Neural cell (in vitro differentiated cells): ENCODE data around the gene TREM1. TPM values are rescaled to one million over a fixed set of nuclear protein-coding genes. Genes with fewer than 3 reads are reported as not detected.

ENCODE experiments used
- H2AFZ ChIP-seq: fragments of 200-600, 300-800 bp; sonication (generic), shearing (Covaris generic); 2 replicates; pipeline ENCODE4 v1.6.0; 2014; ENCODE audit warnings: low read depth, mild to moderate bottlenecking, antibody characterized with exemption, low read length, moderate library complexity
- H3F3A ChIP-seq: fragments of 200-600 bp; shearing (Covaris generic); 2 replicates; pipeline ENCODE4 v1.6.1; 2016; ENCODE audit warnings: mild to moderate bottlenecking, moderate library complexity, mixed read lengths, antibody characterized with exemption, low read length; ENCODE audit not compliant: insufficient read depth, poor library complexity, severe bottlenecking
- H3K27ac ChIP-seq: fragments of 200-600, 300-800 bp; sonication (generic), shearing (Covaris generic); 2 replicates; pipeline ENCODE4 v1.5.1; 2014; ENCODE audit warnings: mild to moderate bottlenecking, low read length, moderate library complexity
- H3K27me3 ChIP-seq: fragments of 300-800, 200-600 bp; sonication (generic), shearing (Covaris generic); 2 replicates; pipeline ENCODE4 v1.6.0; 2014; ENCODE audit warnings: mild to moderate bottlenecking, low read depth, low read length, moderate library complexity; ENCODE audit not compliant: insufficient read depth
- H3K36me3 ChIP-seq: fragments of 300-800, 200-600 bp; sonication (generic), shearing (Covaris generic); 2 replicates; pipeline ENCODE4 v1.5.1; 2014; ENCODE audit warnings: mild to moderate bottlenecking, antibody characterized with exemption, low read length, moderate library complexity; ENCODE audit not compliant: insufficient read depth
- H3K4me2 ChIP-seq: fragments of 300-800, 200-600 bp; sonication (generic), shearing (Covaris generic); 2 replicates; pipeline ENCODE4 v1.6.0; 2014; ENCODE audit warnings: mild to moderate bottlenecking, low read length
- H3K4me3 ChIP-seq: fragments of 300-800, 200-600 bp; sonication (generic), shearing (Covaris generic); 2 replicates; pipeline ENCODE4 v1.5.1; 2014; ENCODE audit warnings: mild to moderate bottlenecking, low read length, moderate library complexity
- H3K79me2 ChIP-seq: fragments of 200-600 bp; shearing (Covaris generic); replicated peaks from 2 replicates; pipeline ENCODE4 v1.6.0; 2014; ENCODE audit warnings: mild to moderate bottlenecking, low read length, moderate library complexity; ENCODE audit not compliant: insufficient read depth
- H3K9ac ChIP-seq: fragments of 300-800, 200-600 bp; sonication (generic), shearing (Covaris generic); 2 replicates; pipeline ENCODE4 v1.6.1; 2016; ENCODE audit warnings: mild to moderate bottlenecking, low read length, mixed read lengths
- H3K9me2 ChIP-seq: fragments of 200-600 bp; shearing (Covaris generic); 2 replicates; pipeline ENCODE4 v1.6.1; 2016; ENCODE audit warnings: mild to moderate bottlenecking, low read length, mixed read lengths; ENCODE audit not compliant: insufficient read depth
- H3K9me3 ChIP-seq: fragments of 200-600, 300-800 bp; sonication (generic), shearing (Covaris generic); 2 replicates; pipeline ENCODE4 v1.6.1; 2016; ENCODE audit warnings: mild to moderate bottlenecking, mixed run types, low read length, moderate library complexity, mixed read lengths
- H4K20me1 ChIP-seq: fragments of 200-600 bp; shearing (Covaris generic); 2 replicates; pipeline ENCODE4 v1.6.1; 2016; ENCODE audit warnings: mild to moderate bottlenecking, mixed run types; ENCODE audit not compliant: insufficient read depth
- CTCF ChIP-seq: fragments of 450-650 bp; IDR thresholded peaks from 2 replicates; pipeline ENCODE4 v1.5.1; 2014; ENCODE audit warnings: antibody characterized with exemption, mild to moderate bottlenecking, moderate library complexity; ENCODE audit not compliant: poor library complexity, severe bottlenecking
- EP300 ChIP-seq: fragments of 450-650 bp; conservative IDR thresholded peaks from 2 replicates; pipeline ENCODE4 v1.6.1; 2014; ENCODE audit warnings: antibody characterized with exemption, mild to moderate bottlenecking, moderate library complexity; ENCODE audit not compliant: poor library complexity, severe bottlenecking
- EZH2 ChIP-seq: fragments of 200-600, 300-800 bp; shearing (Covaris generic), sonication (generic); IDR thresholded peaks from 2 replicates; pipeline ENCODE4 v1.6.1; 2014; ENCODE audit warnings: antibody characterized with exemption, low read length, borderline replicate concordance, mild to moderate bottlenecking; ENCODE audit not compliant: insufficient read depth, poor library complexity, severe bottlenecking
- MXI1 ChIP-seq: fragments of 450-650 bp; conservative IDR thresholded peaks from 2 replicates; pipeline ENCODE4 v1.6.1; 2014; ENCODE audit warnings: antibody characterized with exemption, mild to moderate bottlenecking; ENCODE audit not compliant: poor library complexity, severe bottlenecking
- POLR2AphosphoS5 ChIP-seq: IDR thresholded peaks from 2 replicates; pipeline ENCODE4 v1.6.1; 2012
- RAD21 ChIP-seq: fragments of 450-650 bp; conservative IDR thresholded peaks from 2 replicates; pipeline ENCODE4 v1.6.1; 2014; ENCODE audit warnings: antibody characterized with exemption, mild to moderate bottlenecking, moderate library complexity
- SMC3 ChIP-seq: fragments of 450-650 bp; conservative IDR thresholded peaks from 2 replicates; pipeline ENCODE4 v1.6.1; 2014; ENCODE audit warnings: antibody characterized with exemption, mild to moderate bottlenecking, moderate library complexity; ENCODE audit not compliant: poor library complexity
- TAF1 ChIP-seq: IDR thresholded peaks from 2 replicates; pipeline ENCODE4 v1.6.1; 2012; ENCODE audit warnings: low read depth
- polyA plus RNA-seq: library from polyadenylated mRNA; depleted of rRNA; stranded (reverse); fragments of >200 nt; gene quantifications from 2 replicates; pipeline ENCODE4 v1.2.3, GENCODE V29; 2014
- TF ChIP-seq, protein P1 (sequence below): IDR thresholded peaks from 2 replicates; pipeline ENCODE4 v1.6.1; 2012; ENCODE audit warnings: borderline replicate concordance

The TREM1 gene
- polyA plus RNA-seq, 1 donor from 2014 or later, result not detected

- no peaks in the 10 kb centered on the region for H4K20me1 ChIP-seq
- H3K9me2 ChIP-seq, result no peaks in the 10 kb centered on the region
- H3K79me2 ChIP-seq, result no peaks in the 10 kb centered on the region
- no peak for TF ChIP-seq MXI1
- TF ChIP-seq TAF1, result no peak
- no peak for TF ChIP-seq RAD21
- no peak for TF ChIP-seq EZH2
- TF ChIP-seq EP300, result no peak
- TF ChIP-seq, protein P1, sequence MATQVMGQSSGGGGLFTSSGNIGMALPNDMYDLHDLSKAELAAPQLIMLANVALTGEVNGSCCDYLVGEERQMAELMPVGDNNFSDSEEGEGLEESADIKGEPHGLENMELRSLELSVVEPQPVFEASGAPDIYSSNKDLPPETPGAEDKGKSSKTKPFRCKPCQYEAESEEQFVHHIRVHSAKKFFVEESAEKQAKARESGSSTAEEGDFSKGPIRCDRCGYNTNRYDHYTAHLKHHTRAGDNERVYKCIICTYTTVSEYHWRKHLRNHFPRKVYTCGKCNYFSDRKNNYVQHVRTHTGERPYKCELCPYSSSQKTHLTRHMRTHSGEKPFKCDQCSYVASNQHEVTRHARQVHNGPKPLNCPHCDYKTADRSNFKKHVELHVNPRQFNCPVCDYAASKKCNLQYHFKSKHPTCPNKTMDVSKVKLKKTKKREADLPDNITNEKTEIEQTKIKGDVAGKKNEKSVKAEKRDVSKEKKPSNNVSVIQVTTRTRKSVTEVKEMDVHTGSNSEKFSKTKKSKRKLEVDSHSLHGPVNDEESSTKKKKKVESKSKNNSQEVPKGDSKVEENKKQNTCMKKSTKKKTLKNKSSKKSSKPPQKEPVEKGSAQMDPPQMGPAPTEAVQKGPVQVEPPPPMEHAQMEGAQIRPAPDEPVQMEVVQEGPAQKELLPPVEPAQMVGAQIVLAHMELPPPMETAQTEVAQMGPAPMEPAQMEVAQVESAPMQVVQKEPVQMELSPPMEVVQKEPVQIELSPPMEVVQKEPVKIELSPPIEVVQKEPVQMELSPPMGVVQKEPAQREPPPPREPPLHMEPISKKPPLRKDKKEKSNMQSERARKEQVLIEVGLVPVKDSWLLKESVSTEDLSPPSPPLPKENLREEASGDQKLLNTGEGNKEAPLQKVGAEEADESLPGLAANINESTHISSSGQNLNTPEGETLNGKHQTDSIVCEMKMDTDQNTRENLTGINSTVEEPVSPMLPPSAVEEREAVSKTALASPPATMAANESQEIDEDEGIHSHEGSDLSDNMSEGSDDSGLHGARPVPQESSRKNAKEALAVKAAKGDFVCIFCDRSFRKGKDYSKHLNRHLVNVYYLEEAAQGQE, result no peak
- no peak for TF ChIP-seq CTCF
- no peak for TF ChIP-seq SMC3
- no peak for TF ChIP-seq POLR2AphosphoS5
- no peaks in the 10 kb centered on the region for H3K27me3 ChIP-seq
- no peak within 1 kb of the TSS for H2AFZ ChIP-seq
- no peaks in the 10 kb centered on the region for H3F3A ChIP-seq
- peak within 1 kb of the TSS; percentile 43 for H3K4me3 ChIP-seq
- H3K4me2 ChIP-seq, result peak within 1 kb of the TSS; percentile 48
- no peaks in the 10 kb centered on the region for H3K9me3 ChIP-seq
- peak within 1 kb of the TSS; percentile 75 for H3K27ac ChIP-seq
- no peak within 1 kb of the TSS for H3K9ac ChIP-seq
- no peaks in the 10 kb centered on the region for H3K36me3 ChIP-seq
Observed at GRCh38 chr6:41228096-41228495, 58.4 kb downstream of the TREM1 start, which contains the start of gene TREML4. TREML4 (plus strand) TSS chr6:41228349; CDS start chr6:41228428, 79 bp downstream.

GRCh38 chr6:41226752-41227151, 59.7 kb downstream of the TREM1 start:
- H3K79me2 ChIP-seq, result no peaks in the 10 kb centered on the region
- H3K4me2 ChIP-seq, result peak overlapping the region; percentile 48
- no peaks in the 10 kb centered on the region for H3F3A ChIP-seq
- no peaks in the 10 kb centered on the region for H4K20me1 ChIP-seq
- TF ChIP-seq EP300, result peak; percentile 97
- no peak for TF ChIP-seq TAF1
- peak; percentile 36 for TF ChIP-seq MXI1
- TF ChIP-seq POLR2AphosphoS5, result peak; percentile 96
- no peak for TF ChIP-seq EZH2
- TF ChIP-seq CTCF, result peak; percentile 15
- TF ChIP-seq, protein P1, result peak; percentile 71
- peak; percentile 35 for TF ChIP-seq RAD21
- TF ChIP-seq SMC3, result peak; percentile 26
- H3K27me3 ChIP-seq, result no peaks in the 10 kb centered on the region
- H3K9me2 ChIP-seq, result no peaks in the 10 kb centered on the region
- H3K27ac ChIP-seq, result peak overlapping the region; percentile 75
- H2AFZ ChIP-seq, result no peak overlapping the region
- H3K4me3 ChIP-seq, result peak overlapping the region; percentile 43
- H3K36me3 ChIP-seq, result no peaks in the 10 kb centered on the region
- H3K9me3 ChIP-seq, result no peaks in the 10 kb centered on the region
- H3K9ac ChIP-seq, result no peak overlapping the region
